IMR-90 (cell line): ENCODE data around the gene SGMS1. TPM values are rescaled to one million over a fixed set of nuclear protein-coding genes. Genes with fewer than 3 reads are reported as not detected.

Source experiments
- ATAC-seq: fragments of 200-7000 bp; cut with Tn5 transposase; 2 replicates; pipeline ENCODE4 v1.9.1; 2020; ENCODE audit warnings: low read depth, mild to moderate bottlenecking, moderate library complexity
- BruUV-seq: library from RNA; stranded (reverse); fragments of 400-500 nt; replicated peaks from 2 replicates; lab custom pipeline; 2021; lab: Mats Ljungman, UMichigan
- CTCF ChIA-PET: fragments of 300-600 bp; formaldehyde crosslinking; extraction: SDS; loops from one replicate; lab custom pipeline; 2021; ENCODE audit warnings: antibody characterized with exemption; lab: Yijun Ruan, JAX
- POLR2A ChIA-PET: fragments of 300-600 bp; sonication (Branson Sonifier 250); formaldehyde crosslinking; loops from one replicate; lab custom pipeline; 2022; ENCODE audit warnings: antibody characterized with exemption; ENCODE audit not compliant: unreplicated experiment; lab: Charles Lee
- DNase-seq: peaks from one replicate; pipeline ENCODE4 v3.0.0; 2013
- H2AFZ ChIP-seq: replicated peaks from 2 replicates; pipeline ENCODE3; 2013; ENCODE audit warnings: low read length, mild to moderate bottlenecking; ENCODE audit not compliant: poor library complexity
- H2AK5ac ChIP-seq: 2 replicates; pipeline ENCODE4 v1.6.1; 2013; ENCODE audit warnings: low read depth, low read length, inconsistent platforms
- H2AK9ac ChIP-seq: replicated peaks from 2 replicates; pipeline ENCODE3; 2013; ENCODE audit warnings: mild to moderate bottlenecking, low read depth, low read length, moderate library complexity; ENCODE audit not compliant: poor library complexity
- H2BK120ac ChIP-seq: 2 replicates; pipeline ENCODE4 v1.6.1; 2013; ENCODE audit warnings: low read depth, low read length, inconsistent platforms
- H2BK15ac ChIP-seq: 3 replicates; pipeline ENCODE4 v1.6.1; 2013; ENCODE audit warnings: low read depth, low read length, inconsistent platforms
- H2BK20ac ChIP-seq: 2 replicates; pipeline ENCODE4 v1.6.1; 2013; ENCODE audit warnings: low read depth, mild to moderate bottlenecking, inconsistent platforms, low read length, moderate library complexity
- H2BK5ac ChIP-seq: 2 replicates; pipeline ENCODE4 v1.6.1; 2013; ENCODE audit warnings: mild to moderate bottlenecking, low read depth, low read length, inconsistent platforms; ENCODE audit not compliant: poor library complexity, severe bottlenecking
- H3K14ac ChIP-seq: replicated peaks from 2 replicates; pipeline ENCODE4 v1.6.1; 2013; ENCODE audit warnings: low read depth, low read length, inconsistent platforms
- H3K18ac ChIP-seq: 2 replicates; pipeline ENCODE4 v1.6.1; 2013; ENCODE audit warnings: low read depth, low read length, control low read depth
- H3K23ac ChIP-seq: 2 replicates; pipeline ENCODE4 v1.6.1; 2013; ENCODE audit warnings: low read depth, low read length, inconsistent platforms
- H3K27ac ChIP-seq: 2 replicates; pipeline ENCODE4 v1.5.1; 2013; ENCODE audit warnings: mild to moderate bottlenecking, control low read depth, low read length; ENCODE audit not compliant: insufficient read depth
- H3K27me3 ChIP-seq: 2 replicates; pipeline ENCODE4 v1.6.1; 2013; ENCODE audit warnings: low read length; ENCODE audit not compliant: control insufficient read depth, insufficient read depth
- H3K36me3 ChIP-seq: 2 replicates; pipeline ENCODE4 v1.6.1; 2013; ENCODE audit warnings: low read length, mixed read lengths; ENCODE audit not compliant: control insufficient read depth, insufficient read depth
- H3K4ac ChIP-seq: 2 replicates; pipeline ENCODE4 v1.6.1; 2013; ENCODE audit warnings: low read depth, low read length, inconsistent platforms
- H3K4me1 ChIP-seq: 2 replicates; pipeline ENCODE4 v1.6.1; 2013; ENCODE audit warnings: low read length, mixed read lengths; ENCODE audit not compliant: control insufficient read depth, insufficient read depth
- H3K4me2 ChIP-seq: 2 replicates; pipeline ENCODE4 v1.6.1; 2013; ENCODE audit warnings: low read depth, mild to moderate bottlenecking, control low read depth, low read length, moderate library complexity
- H3K4me3 ChIP-seq: 2 replicates; pipeline ENCODE4 v1.5.1; 2013; ENCODE audit warnings: low read depth, mild to moderate bottlenecking, control low read depth, low read length, moderate library complexity; ENCODE audit not compliant: insufficient read depth
- H3K56ac ChIP-seq: 2 replicates; pipeline ENCODE4 v1.6.1; 2013; ENCODE audit warnings: low read length, inconsistent platforms; ENCODE audit not compliant: insufficient read depth; ENCODE audit errors: extremely low read depth
- H3K79me1 ChIP-seq, 2 experiments: 2 replicates each; pipeline ENCODE4 v1.6.1; 2013; ENCODE audit warnings: low read length in 2 of 2, inconsistent platforms in 1 of 2, low read depth in 1 of 2
- H3K9ac ChIP-seq: 2 replicates; pipeline ENCODE4 v1.6.1; 2013; ENCODE audit warnings: low read depth, low read length, control low read depth
- H3K9me1 ChIP-seq: 2 replicates; pipeline ENCODE4 v1.6.1; 2013; ENCODE audit warnings: low read length, inconsistent platforms; ENCODE audit not compliant: insufficient read depth
- H3K9me3 ChIP-seq: 2 replicates; pipeline ENCODE4 v1.6.1; 2013; ENCODE audit warnings: low read length; ENCODE audit not compliant: control insufficient read depth, insufficient read depth
- H4K20me1 ChIP-seq: 2 replicates; pipeline ENCODE4 v1.6.1; 2013; ENCODE audit warnings: low read length, inconsistent platforms; ENCODE audit not compliant: insufficient read depth
- H4K5ac ChIP-seq: 2 replicates; pipeline ENCODE4 v1.6.1; 2013; ENCODE audit warnings: mild to moderate bottlenecking, low read depth, low read length, control low read depth
- H4K8ac ChIP-seq, 2 experiments: 2 replicates each; pipeline ENCODE4 v1.6.1; 2013; ENCODE audit warnings: low read depth in 2 of 2, low read length in 2 of 2, control low read depth in 1 of 2, inconsistent platforms in 1 of 2
- H4K91ac ChIP-seq: 2 replicates; pipeline ENCODE4 v1.6.1; 2013; ENCODE audit warnings: low read depth, low read length, inconsistent platforms; ENCODE audit not compliant: insufficient read depth
- BHLHE40 ChIP-seq: fragments of 150-350 bp; IDR thresholded peaks from 2 replicates; pipeline ENCODE4 v1.6.1; 2016; ENCODE audit warnings: mild to moderate bottlenecking, low read depth, low read length
- CEBPB ChIP-seq: IDR thresholded peaks from 2 replicates; pipeline ENCODE4 v1.6.1; 2012; ENCODE audit warnings: low read depth, low read length, improper control_type of control experiment
- CHD1 ChIP-seq: IDR thresholded peaks from 2 replicates; pipeline ENCODE4 v1.6.1; 2012; ENCODE audit warnings: low read depth, low read length, improper control_type of control experiment
- CTCF ChIP-seq: conservative IDR thresholded peaks from 2 replicates; pipeline ENCODE4 v1.5.1; 2012; ENCODE audit warnings: mild to moderate bottlenecking, low read depth, low read length, improper control_type of control experiment
- ELK1 ChIP-seq: fragments of 150-350 bp; IDR thresholded peaks from 2 replicates; pipeline ENCODE4 v1.6.1; 2016; ENCODE audit warnings: low read depth, mild to moderate bottlenecking, low read length, moderate library complexity, borderline replicate concordance
- FOS ChIP-seq: fragments of 150-350 bp; IDR thresholded peaks from 2 replicates; pipeline ENCODE4 v1.6.1; 2016; ENCODE audit warnings: low read depth, low read length
- MAFK ChIP-seq: IDR thresholded peaks from 2 replicates; pipeline ENCODE4 v1.6.1; 2012; ENCODE audit warnings: low read depth, low read length, improper control_type of control experiment
- MAZ ChIP-seq: IDR thresholded peaks from 2 replicates; pipeline ENCODE4 v1.6.1; 2012; ENCODE audit warnings: low read depth, mild to moderate bottlenecking, low read length, improper control_type of control experiment, moderate library complexity, borderline replicate concordance
- MXI1 ChIP-seq: IDR thresholded peaks from 2 replicates; pipeline ENCODE4 v1.6.1; 2012; ENCODE audit warnings: low read depth, mild to moderate bottlenecking, low read length, moderate library complexity, borderline replicate concordance
- NFE2L2 ChIP-seq: fragments of 150-350 bp; IDR thresholded peaks from 2 replicates; pipeline ENCODE4 v1.6.1; 2016; ENCODE audit warnings: low read depth, mild to moderate bottlenecking, low read length
- POLR2A ChIP-seq: IDR thresholded peaks from 2 replicates; pipeline ENCODE4 v1.6.1; 2012; ENCODE audit warnings: mild to moderate bottlenecking, low read depth, low read length
- RAD21 ChIP-seq: IDR thresholded peaks from 2 replicates; pipeline ENCODE4 v1.6.1; 2012; ENCODE audit warnings: low read length, improper control_type of control experiment
- RCOR1 ChIP-seq: IDR thresholded peaks from 2 replicates; pipeline ENCODE4 v1.6.1; 2012; ENCODE audit warnings: mild to moderate bottlenecking, low read length, improper control_type of control experiment; ENCODE audit not compliant: insufficient replicate concordance
- RFX5 ChIP-seq: IDR thresholded peaks from 2 replicates; pipeline ENCODE4 v1.8.0; 2012; ENCODE audit warnings: low read depth, mild to moderate bottlenecking, low read length, moderate library complexity
- SMC3 ChIP-seq: fragments of 150-350 bp; IDR thresholded peaks from 2 replicates; pipeline ENCODE4 v1.6.1; 2016; ENCODE audit warnings: low read depth, mild to moderate bottlenecking, antibody characterized with exemption, low read length, moderate library complexity
- USF2 ChIP-seq: fragments of 150-350 bp; IDR thresholded peaks from 2 replicates; pipeline ENCODE4 v1.6.1; 2017; ENCODE audit warnings: mild to moderate bottlenecking, antibody characterized with exemption, low read length, low read depth
- WGBS, 2 experiments: methylation state at CpG; one replicate each; pipeline versions ENCODE4 v1.1.5 to v1.1.7; 2013; ENCODE audit warnings: missing lambda C conversion rate in 2 of 2; ENCODE audit not compliant: insufficient read length in 1 of 2; ENCODE audit errors: extremely low coverage in 2 of 2; 5-methylcytosine and 5-hydroxymethylcytosine counted together
- dilution Hi-C: fragments of 300-500 bp; cut with HindIII; formaldehyde crosslinking; loops from one replicate; pipeline ENCODE4 v1.14.3; 2018; ENCODE audit warnings: low sequenced_read_pairs; ENCODE audit not compliant: unreplicated experiment
- in situ Hi-C: fragments of 300-500 bp; cut with MboI; formaldehyde crosslinking; loops from 3 replicates; pipeline ENCODE4 v1.14.3; 2019; ENCODE audit warnings: low sequenced_read_pairs, inconsistent platforms, mixed read lengths
- intact Hi-C: fragments of 100-400 bp; cut with micrococcal nuclease; formaldehyde crosslinking; loops from 2 replicates; pipeline ENCODE4 v1.10.0; 2022
- polyA plus RNA-seq, 3 experiments: library from polyadenylated mRNA; depleted of rRNA; stranded (reverse); fragments of >200 nt; gene quantifications; 2 replicates each; pipeline ENCODE4 v1.2.3, GENCODE V29; 2012; ENCODE audit warnings: low replicate concordance in 1 of 3
- total RNA-seq: library from RNA; depleted of rRNA; stranded (reverse); fragments of >200 nt; gene quantifications from 2 replicates; pipeline ENCODE4 v1.2.3, GENCODE V29; 2012

The SGMS1 gene
- total and polyA plus RNA-seq, 2 of the 4 experiments (the other 2 are of a cell fraction) = 9.8 to 30.8 TPM

- no TSS peak for BruUV-seq
- no peaks in the 10 kb centered on the region for H4K20me1 ChIP-seq
- H4K8ac ChIP-seq = no peak overlapping the region
- DNase-seq (peak; percentile 47), ATAC-seq (peak; percentile 84)
- no peak overlapping the region for H2AK5ac ChIP-seq
- no peak overlapping the region for H2BK120ac ChIP-seq
- no peaks in the 10 kb centered on the region for H3K9me1 ChIP-seq
- WGBS, 2 experiments = no CpG with 5 or more reads among the region's 3 CpGs
- no peak overlapping the region for H3K18ac ChIP-seq
- ChIA-PET CTCF (interaction anchor here (0.8 kb wide), 1 partner anchor 31 kb away, joined by 5 read pairs; no protein-coding TSS in a partner anchor), POLR2A (no interaction called here)
- H3K27me3 ChIP-seq = no peaks in the 10 kb centered on the region
- H4K5ac ChIP-seq = no peak overlapping the region
- no peaks in the 10 kb centered on the region for H3K36me3 ChIP-seq
- H3K9ac ChIP-seq = no peak overlapping the region
- TF ChIP-seq SMC3 = peak; percentile 70
- no peak for TF ChIP-seq RCOR1
- no peak for TF ChIP-seq NFE2L2
- no peak for TF ChIP-seq FOS
- TF ChIP-seq CTCF = peak; percentile 65
- TF ChIP-seq RFX5 = no peak
- no peak for TF ChIP-seq MXI1
- no peak for TF ChIP-seq MAZ
- TF ChIP-seq POLR2A = no peak
- TF ChIP-seq CEBPB = no peak
- TF ChIP-seq CHD1 = no peak
- TF ChIP-seq BHLHE40 = no peak
- TF ChIP-seq MAFK = no peak
- no peak for TF ChIP-seq USF2
- TF ChIP-seq ELK1 = no peak
- TF ChIP-seq RAD21 = peak; percentile 69
- no peak overlapping the region for H2AK9ac ChIP-seq
- no peak overlapping the region for H3K4ac ChIP-seq
- intact Hi-C loops (no loop called here), in situ Hi-C loops (no loop called here), dilution Hi-C loops (no loop called here)
- H3K79me1 ChIP-seq = no peaks in the 10 kb centered on the region; a peak in 1 of 4 replicates
- H4K91ac ChIP-seq = no peak overlapping the region
- H3K4me3 ChIP-seq = no peak overlapping the region
- peaks cover 4% of the 10 kb centered on the region for H3K4me1 ChIP-seq
- H2BK15ac ChIP-seq = no peak overlapping the region; the same call in 2 of the 3 replicates
- no peak overlapping the region for H3K27ac ChIP-seq
- H3K4me2 ChIP-seq = peak overlapping the region; percentile 24; the same call in 1 of the 2 replicates
- no peak overlapping the region for H2BK20ac ChIP-seq
- no peaks in the 10 kb centered on the region; the same call in 1 of the 2 replicates for H3K9me3 ChIP-seq
- no peak overlapping the region for H2BK5ac ChIP-seq
- no peak overlapping the region for H3K23ac ChIP-seq
- no peak overlapping the region for H2AFZ ChIP-seq
- no peak overlapping the region; the same call in 1 of the 2 replicates for H3K14ac ChIP-seq
- no peak overlapping the region for H3K56ac ChIP-seq
Measured at GRCh38 chr10:50653142-50653541, 29.4 kb upstream of the SGMS1 start.
